CD1c-positive myeloid dendritic cell (primary cell): ENCODE measurements around the gene LRTM2.

Source experiments
- DNase-seq: peaks from one replicate; pipeline ENCODE4 v3.0.0-alpha.2; 2016; ENCODE audit errors: extremely low spot score

Gene LRTM2

GRCh38 chr12:1797991-1798640, 22.2 kb upstream of the LRTM2 start:
- DNase-seq, result no peak

- no peak for DNase-seq
Observed at GRCh38 chr12:1798641-1799020, 21.7 kb upstream of the LRTM2 start.

- no peak for DNase-seq
Observed at GRCh38 chr12:1799051-1799881, 21.1 kb upstream of the LRTM2 start.

GRCh38 chr12:1799882-1800400, 20.4 kb upstream of the LRTM2 start:
- no peak for DNase-seq

GRCh38 chr12:1800401-1801302, 19.7 kb upstream of the LRTM2 start:
- DNase-seq, result peak; percentile 15

GRCh38 chr12:1801303-1801975, 18.9 kb upstream of the LRTM2 start:
- peak; percentile 57 for DNase-seq

GRCh38 chr12:1803736-1804135, 16.6 kb upstream of the LRTM2 start:
- no peak for DNase-seq

GRCh38 chr12:1804545-1805332, 15.6 kb upstream of the LRTM2 start:
- peak; percentile 91 for DNase-seq

GRCh38 chr12:1805441-1806081, 14.8 kb upstream of the LRTM2 start:
- no peak for DNase-seq

- DNase-seq, result no peak
Observed at GRCh38 chr12:1806301-1807086, 13.9 kb upstream of the LRTM2 start.

GRCh38 chr12:1807087-1807860, 13.1 kb upstream of the LRTM2 start:
- DNase-seq, result peak; percentile 19

- DNase-seq, result no peak
Observed at GRCh38 chr12:1808036-1808797, 12.1 kb upstream of the LRTM2 start.

GRCh38 chr12:1808798-1809480, 11.4 kb upstream of the LRTM2 start:
- DNase-seq, result peak; percentile 56

GRCh38 chr12:1809591-1810190, 10.7 kb upstream of the LRTM2 start:
- no peak for DNase-seq

- peak; percentile 55 for DNase-seq
Observed at GRCh38 chr12:1810201-1810930, 10.0 kb upstream of the LRTM2 start.

GRCh38 chr12:1810931-1811280, 9.5 kb upstream of the LRTM2 start:
- no peak for DNase-seq
